ENCODE measurements around the gene ANKRD66.

DNA sequence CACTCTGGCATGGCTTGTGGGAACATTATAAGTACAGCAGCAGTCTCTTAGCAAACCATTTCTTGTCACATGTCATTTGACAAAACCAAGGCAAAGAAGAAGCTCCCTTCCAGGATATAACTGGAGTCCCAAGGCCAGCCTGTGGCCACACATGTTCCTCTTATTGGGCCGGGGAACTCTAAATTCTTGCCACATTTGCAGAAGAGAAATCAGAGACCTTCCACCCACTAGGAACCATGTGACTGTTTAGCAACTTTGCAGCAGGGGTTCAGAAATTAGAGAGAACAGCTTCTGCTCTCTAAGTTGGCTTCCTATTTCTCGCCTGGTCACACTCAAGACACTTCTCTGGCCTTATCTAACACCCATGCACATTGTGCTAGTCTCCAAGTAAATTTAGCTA, 26.0 kb downstream of the ANKRD66 start:
- TF ChIP-seq, protein P1, sequence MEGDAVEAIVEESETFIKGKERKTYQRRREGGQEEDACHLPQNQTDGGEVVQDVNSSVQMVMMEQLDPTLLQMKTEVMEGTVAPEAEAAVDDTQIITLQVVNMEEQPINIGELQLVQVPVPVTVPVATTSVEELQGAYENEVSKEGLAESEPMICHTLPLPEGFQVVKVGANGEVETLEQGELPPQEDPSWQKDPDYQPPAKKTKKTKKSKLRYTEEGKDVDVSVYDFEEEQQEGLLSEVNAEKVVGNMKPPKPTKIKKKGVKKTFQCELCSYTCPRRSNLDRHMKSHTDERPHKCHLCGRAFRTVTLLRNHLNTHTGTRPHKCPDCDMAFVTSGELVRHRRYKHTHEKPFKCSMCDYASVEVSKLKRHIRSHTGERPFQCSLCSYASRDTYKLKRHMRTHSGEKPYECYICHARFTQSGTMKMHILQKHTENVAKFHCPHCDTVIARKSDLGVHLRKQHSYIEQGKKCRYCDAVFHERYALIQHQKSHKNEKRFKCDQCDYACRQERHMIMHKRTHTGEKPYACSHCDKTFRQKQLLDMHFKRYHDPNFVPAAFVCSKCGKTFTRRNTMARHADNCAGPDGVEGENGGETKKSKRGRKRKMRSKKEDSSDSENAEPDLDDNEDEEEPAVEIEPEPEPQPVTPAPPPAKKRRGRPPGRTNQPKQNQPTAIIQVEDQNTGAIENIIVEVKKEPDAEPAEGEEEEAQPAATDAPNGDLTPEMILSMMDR (conservative IDR thresholded peaks at IDR 0.05; ENCODE audit: low read length) = no peak
- no peak for TF ChIP-seq EZH2phosphoT487 (IDR thresholded peaks at IDR 0.05; ENCODE audit: borderline replicate concordance)
